GM12878 (cell line): ENCODE data around the gene ZNF213. TPM values are rescaled to one million over a fixed set of nuclear protein-coding genes. Genes with fewer than 3 reads are reported as not detected.
A peak's percentile ranks its signal among the peaks of the same experiment; 100 is the strongest.

Experiments used
- BMI1 ChIP-seq: fragments of 450-650 bp; IDR thresholded peaks from 2 replicates; pipeline ENCODE4 v1.6.1; 2016; ENCODE audit warnings: mild to moderate bottlenecking, moderate library complexity, borderline replicate concordance
- FOS ChIP-seq: IDR thresholded peaks from 3 replicates; pipeline ENCODE4 v1.6.1; 2011; ENCODE audit warnings: borderline replicate concordance; ENCODE audit not compliant: insufficient read length; ENCODE audit errors: extremely low read depth
- FOXM1 ChIP-seq: IDR thresholded peaks from 2 replicates; pipeline ENCODE4 v1.6.1; 2012; ENCODE audit warnings: low read depth, mild to moderate bottlenecking, inconsistent platforms, low read length, moderate library complexity
- HCFC1 ChIP-seq: fragments of 150-350 bp; IDR thresholded peaks from 2 replicates; pipeline ENCODE4 v1.6.1; 2014; ENCODE audit warnings: low read length
- HDAC6 ChIP-seq: fragments of 200-600 bp; sonication (generic); IDR thresholded peaks from one replicate; pipeline ENCODE4 v1.8.0; 2017; ENCODE audit warnings: antibody characterized with exemption; ENCODE audit not compliant: unreplicated experiment
- JUNB ChIP-seq: IDR thresholded peaks from 2 replicates; pipeline ENCODE4 v1.6.1; 2016; ENCODE audit warnings: antibody characterized with exemption, mild to moderate bottlenecking
- NFXL1 ChIP-seq: fragments of 450-650 bp; IDR thresholded peaks from 2 replicates; pipeline ENCODE4 v1.6.1; 2017; ENCODE audit warnings: antibody characterized with exemption, mild to moderate bottlenecking, borderline replicate concordance
- NRF1 ChIP-seq: conservative IDR thresholded peaks from 2 replicates; pipeline ENCODE4 v1.6.1; 2011; ENCODE audit warnings: mild to moderate bottlenecking, low read depth, low read length, improper control_type of control experiment
- RAD51 ChIP-seq: fragments of 450-650 bp; IDR thresholded peaks from 2 replicates; pipeline ENCODE4 v1.6.1; 2016; ENCODE audit warnings: moderate library complexity, mild to moderate bottlenecking, inconsistent platforms
- SMAD1 ChIP-seq: fragments of 450-650 bp; IDR thresholded peaks from 2 replicates; pipeline ENCODE4 v1.6.1; 2018; ENCODE audit warnings: mild to moderate bottlenecking, low read depth; ENCODE audit not compliant: partially characterized antibody
- SPI1 ChIP-seq: IDR thresholded peaks from 2 replicates; pipeline ENCODE4 v1.6.1; 2011; ENCODE audit warnings: low read depth, mild to moderate bottlenecking, low read length, moderate library complexity, borderline replicate concordance; ENCODE audit not compliant: insufficient read depth
- TCF7 ChIP-seq: IDR thresholded peaks from 2 replicates; pipeline ENCODE4 v1.6.1; 2014; ENCODE audit warnings: antibody characterized with exemption, borderline replicate concordance
- ZNF24 ChIP-seq: fragments of 450-650 bp; IDR thresholded peaks from 2 replicates; pipeline ENCODE4 v1.6.1; 2017; ENCODE audit warnings: antibody characterized with exemption, mild to moderate bottlenecking
- ZNF622 ChIP-seq: fragments of 450-650 bp; IDR thresholded peaks from 2 replicates; pipeline ENCODE4 v1.6.1; 2017; ENCODE audit warnings: mild to moderate bottlenecking, inconsistent platforms
- polyA plus RNA-seq, 11 experiments: library from polyadenylated mRNA; depleted of rRNA in 4 of 11; unstranded in 6 of 11; stranded (reverse) in 5 of 11; fragments of >200 nt; fragmentation: Nextera tagmentation in 4 of 11; fragmentation: Illumina TruSeq in 1 of 11; extraction: Ambion mirVana in 4 of 11; extraction: Trizol in 1 of 11; gene quantifications; 1 replicate in 1 of 11; 2 replicates in 10 of 11; pipeline versions ENCODE4 v1.2.1 to v1.2.3, GENCODE V29; 2011 to 2016; ENCODE audit warnings: inconsistent platforms in 2 of 11, missing spikeins in 2 of 11, low read depth in 1 of 11
- total RNA-seq, 4 experiments: library from RNA; depleted of rRNA in 3 of 4; stranded (reverse); fragments of >200 nt in 3 of 4; fragmentation: Illumina TruSeq in 1 of 4; extraction: Trizol in 1 of 4; gene quantifications; 2 replicates each; pipeline versions ENCODE4 v1.2.1 to v1.2.3, GENCODE V29; 2013 to 2021
- TF ChIP-seq, protein P1 (sequence below): fragments of 150-350 bp; IDR thresholded peaks from 2 replicates; pipeline ENCODE4 v1.6.1; 2016; ENCODE audit warnings: low read depth, low read length
- TF ChIP-seq, protein P2 (sequence below): fragments of 450-650 bp; IDR thresholded peaks from 2 replicates; pipeline ENCODE4 v1.6.1; 2017; ENCODE audit warnings: mild to moderate bottlenecking, moderate library complexity
- TF ChIP-seq, protein P3 (sequence below): fragments of 450-650 bp; IDR thresholded peaks from 2 replicates; pipeline ENCODE4 v1.6.1; 2017; ENCODE audit warnings: low read depth, mild to moderate bottlenecking, moderate library complexity
- TF ChIP-seq, protein P4 (sequence below): fragments of 450-650 bp; IDR thresholded peaks from 2 replicates; pipeline ENCODE4 v1.6.1; 2017; ENCODE audit warnings: mild to moderate bottlenecking, low read depth, inconsistent platforms; ENCODE audit not compliant: poor library complexity, severe bottlenecking

Gene ZNF213
- total and polyA plus RNA-seq, 10 of the 15 experiments (the other 5 are each of a cell fraction or from before 2014, with no cell fraction given): 0.53 to 9.4 (median 1.1) TPM

DNA sequence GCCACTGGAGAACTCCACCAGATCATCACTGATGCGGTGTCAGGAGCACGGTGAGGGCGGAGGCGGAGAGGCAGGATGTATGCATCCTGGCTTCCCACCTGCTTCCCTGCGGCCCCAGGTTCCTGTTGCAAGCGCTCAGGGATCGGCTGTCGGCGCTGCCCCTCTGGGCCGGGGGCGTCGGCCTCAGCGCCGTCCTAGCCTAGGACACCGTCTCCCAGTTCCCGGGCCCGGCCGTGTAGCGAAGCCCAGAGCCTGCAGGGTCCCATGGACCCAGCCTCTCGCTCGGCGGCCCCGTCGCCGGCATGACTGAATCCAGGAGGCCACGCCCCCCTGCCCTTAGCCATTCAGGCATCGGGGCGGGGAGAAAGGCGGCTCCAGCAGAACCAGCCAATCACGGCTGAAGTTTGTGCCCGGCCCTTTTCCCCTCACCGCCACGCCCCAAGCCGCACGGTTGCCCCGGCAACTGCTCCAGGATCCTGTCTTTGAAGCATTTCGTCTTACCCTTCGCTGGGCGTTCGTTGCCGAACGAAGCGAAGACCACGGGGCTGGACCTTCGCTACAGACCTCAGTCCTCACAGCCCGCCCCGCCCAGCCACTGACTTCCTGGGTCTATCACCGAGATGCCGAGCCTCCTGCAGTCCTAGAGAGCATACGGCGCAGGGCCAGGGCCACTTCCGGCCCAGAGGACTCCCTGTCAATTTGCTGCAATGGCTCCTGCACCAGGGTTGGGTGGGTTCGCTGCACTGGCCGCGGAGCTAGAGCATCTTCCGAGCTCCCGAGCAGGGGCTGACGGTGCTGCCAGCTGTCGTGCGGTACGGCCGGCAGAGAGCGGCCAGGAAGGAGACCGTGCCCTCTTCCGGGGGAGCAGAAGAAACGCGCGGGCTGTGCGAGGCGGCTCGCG lies 10.6 kb upstream of the ZNF213 start (continued):
- TF ChIP-seq SPI1 (peak; percentile 20; the same call in 1 of the 2 replicates), BMI1 (peak; percentile 96), FOXM1 (no peak), TCF7 (no peak), SMAD1 (no peak), ZNF24 (no peak), FOS (no peak), NFXL1 (no peak), HDAC6 (no peak), RAD51 (no peak), JUNB (no peak), ZNF622 (no peak), NRF1 (no peak), HCFC1 (peak; percentile 56; the same call in 1 of the 2 replicates)
- TF ChIP-seq, protein P1, sequence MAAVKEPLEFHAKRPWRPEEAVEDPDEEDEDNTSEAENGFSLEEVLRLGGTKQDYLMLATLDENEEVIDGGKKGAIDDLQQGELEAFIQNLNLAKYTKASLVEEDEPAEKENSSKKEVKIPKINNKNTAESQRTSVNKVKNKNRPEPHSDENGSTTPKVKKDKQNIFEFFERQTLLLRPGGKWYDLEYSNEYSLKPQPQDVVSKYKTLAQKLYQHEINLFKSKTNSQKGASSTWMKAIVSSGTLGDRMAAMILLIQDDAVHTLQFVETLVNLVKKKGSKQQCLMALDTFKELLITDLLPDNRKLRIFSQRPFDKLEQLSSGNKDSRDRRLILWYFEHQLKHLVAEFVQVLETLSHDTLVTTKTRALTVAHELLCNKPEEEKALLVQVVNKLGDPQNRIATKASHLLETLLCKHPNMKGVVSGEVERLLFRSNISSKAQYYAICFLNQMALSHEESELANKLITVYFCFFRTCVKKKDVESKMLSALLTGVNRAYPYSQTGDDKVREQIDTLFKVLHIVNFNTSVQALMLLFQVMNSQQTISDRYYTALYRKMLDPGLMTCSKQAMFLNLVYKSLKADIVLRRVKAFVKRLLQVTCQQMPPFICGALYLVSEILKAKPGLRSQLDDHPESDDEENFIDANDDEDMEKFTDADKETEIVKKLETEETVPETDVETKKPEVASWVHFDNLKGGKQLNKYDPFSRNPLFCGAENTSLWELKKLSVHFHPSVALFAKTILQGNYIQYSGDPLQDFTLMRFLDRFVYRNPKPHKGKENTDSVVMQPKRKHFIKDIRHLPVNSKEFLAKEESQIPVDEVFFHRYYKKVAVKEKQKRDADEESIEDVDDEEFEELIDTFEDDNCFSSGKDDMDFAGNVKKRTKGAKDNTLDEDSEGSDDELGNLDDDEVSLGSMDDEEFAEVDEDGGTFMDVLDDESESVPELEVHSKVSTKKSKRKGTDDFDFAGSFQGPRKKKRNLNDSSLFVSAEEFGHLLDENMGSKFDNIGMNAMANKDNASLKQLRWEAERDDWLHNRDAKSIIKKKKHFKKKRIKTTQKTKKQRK: no peak
- TF ChIP-seq, protein P2, sequence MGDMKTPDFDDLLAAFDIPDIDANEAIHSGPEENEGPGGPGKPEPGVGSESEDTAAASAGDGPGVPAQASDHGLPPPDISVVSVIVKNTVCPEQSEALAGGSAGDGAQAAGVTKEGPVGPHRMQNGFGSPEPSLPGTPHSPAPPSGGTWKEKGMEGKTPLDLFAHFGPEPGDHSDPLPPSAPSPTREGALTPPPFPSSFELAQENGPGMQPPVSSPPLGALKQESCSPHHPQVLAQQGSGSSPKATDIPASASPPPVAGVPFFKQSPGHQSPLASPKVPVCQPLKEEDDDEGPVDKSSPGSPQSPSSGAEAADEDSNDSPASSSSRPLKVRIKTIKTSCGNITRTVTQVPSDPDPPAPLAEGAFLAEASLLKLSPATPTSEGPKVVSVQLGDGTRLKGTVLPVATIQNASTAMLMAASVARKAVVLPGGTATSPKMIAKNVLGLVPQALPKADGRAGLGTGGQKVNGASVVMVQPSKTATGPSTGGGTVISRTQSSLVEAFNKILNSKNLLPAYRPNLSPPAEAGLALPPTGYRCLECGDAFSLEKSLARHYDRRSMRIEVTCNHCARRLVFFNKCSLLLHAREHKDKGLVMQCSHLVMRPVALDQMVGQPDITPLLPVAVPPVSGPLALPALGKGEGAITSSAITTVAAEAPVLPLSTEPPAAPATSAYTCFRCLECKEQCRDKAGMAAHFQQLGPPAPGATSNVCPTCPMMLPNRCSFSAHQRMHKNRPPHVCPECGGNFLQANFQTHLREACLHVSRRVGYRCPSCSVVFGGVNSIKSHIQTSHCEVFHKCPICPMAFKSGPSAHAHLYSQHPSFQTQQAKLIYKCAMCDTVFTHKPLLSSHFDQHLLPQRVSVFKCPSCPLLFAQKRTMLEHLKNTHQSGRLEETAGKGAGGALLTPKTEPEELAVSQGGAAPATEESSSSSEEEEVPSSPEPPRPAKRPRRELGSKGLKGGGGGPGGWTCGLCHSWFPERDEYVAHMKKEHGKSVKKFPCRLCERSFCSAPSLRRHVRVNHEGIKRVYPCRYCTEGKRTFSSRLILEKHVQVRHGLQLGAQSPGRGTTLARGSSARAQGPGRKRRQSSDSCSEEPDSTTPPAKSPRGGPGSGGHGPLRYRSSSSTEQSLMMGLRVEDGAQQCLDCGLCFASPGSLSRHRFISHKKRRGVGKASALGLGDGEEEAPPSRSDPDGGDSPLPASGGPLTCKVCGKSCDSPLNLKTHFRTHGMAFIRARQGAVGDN: no peak
- TF ChIP-seq, protein P3, sequence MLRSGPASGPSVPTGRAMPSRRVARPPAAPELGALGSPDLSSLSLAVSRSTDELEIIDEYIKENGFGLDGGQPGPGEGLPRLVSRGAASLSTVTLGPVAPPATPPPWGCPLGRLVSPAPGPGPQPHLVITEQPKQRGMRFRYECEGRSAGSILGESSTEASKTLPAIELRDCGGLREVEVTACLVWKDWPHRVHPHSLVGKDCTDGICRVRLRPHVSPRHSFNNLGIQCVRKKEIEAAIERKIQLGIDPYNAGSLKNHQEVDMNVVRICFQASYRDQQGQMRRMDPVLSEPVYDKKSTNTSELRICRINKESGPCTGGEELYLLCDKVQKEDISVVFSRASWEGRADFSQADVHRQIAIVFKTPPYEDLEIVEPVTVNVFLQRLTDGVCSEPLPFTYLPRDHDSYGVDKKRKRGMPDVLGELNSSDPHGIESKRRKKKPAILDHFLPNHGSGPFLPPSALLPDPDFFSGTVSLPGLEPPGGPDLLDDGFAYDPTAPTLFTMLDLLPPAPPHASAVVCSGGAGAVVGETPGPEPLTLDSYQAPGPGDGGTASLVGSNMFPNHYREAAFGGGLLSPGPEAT: peak; percentile 81
- TF ChIP-seq, protein P4, sequence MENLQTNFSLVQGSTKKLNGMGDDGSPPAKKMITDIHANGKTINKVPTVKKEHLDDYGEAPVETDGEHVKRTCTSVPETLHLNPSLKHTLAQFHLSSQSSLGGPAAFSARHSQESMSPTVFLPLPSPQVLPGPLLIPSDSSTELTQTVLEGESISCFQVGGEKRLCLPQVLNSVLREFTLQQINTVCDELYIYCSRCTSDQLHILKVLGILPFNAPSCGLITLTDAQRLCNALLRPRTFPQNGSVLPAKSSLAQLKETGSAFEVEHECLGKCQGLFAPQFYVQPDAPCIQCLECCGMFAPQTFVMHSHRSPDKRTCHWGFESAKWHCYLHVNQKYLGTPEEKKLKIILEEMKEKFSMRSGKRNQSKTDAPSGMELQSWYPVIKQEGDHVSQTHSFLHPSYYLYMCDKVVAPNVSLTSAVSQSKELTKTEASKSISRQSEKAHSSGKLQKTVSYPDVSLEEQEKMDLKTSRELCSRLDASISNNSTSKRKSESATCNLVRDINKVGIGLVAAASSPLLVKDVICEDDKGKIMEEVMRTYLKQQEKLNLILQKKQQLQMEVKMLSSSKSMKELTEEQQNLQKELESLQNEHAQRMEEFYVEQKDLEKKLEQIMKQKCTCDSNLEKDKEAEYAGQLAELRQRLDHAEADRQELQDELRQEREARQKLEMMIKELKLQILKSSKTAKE: no peak
